Sigmoid colon (tissue), 4 donors: Measurements from ENCODE around the gene NANOS2.

ENCODE experiments used
- EP300 ChIP-seq, 4 donors: sonication (generic); formaldehyde crosslinking; IDR thresholded peaks; one replicate each; pipeline ENCODE4 v1.6.1; 2017; ENCODE audit warnings: antibody characterized with exemption in 4 of 4
- POLR2A ChIP-seq, 2 donors: fragments of 450-650 bp; IDR thresholded peaks; one replicate each; pipeline ENCODE4 v1.6.1; 2016; ENCODE audit warnings: antibody characterized with exemption in 2 of 2, mild to moderate bottlenecking in 2 of 2, moderate library complexity in 2 of 2
- POLR2AphosphoS5 ChIP-seq, 4 donors: sonication (generic); formaldehyde crosslinking; IDR thresholded peaks; one replicate each; pipeline ENCODE4 v1.6.1; 2017; ENCODE audit warnings: antibody characterized with exemption in 4 of 4
- TF ChIP-seq, protein P1 (sequence below), 4 experiments: fragments of 450-650 bp in 3 of 4; fragments of 200-600 bp in 1 of 4; IDR thresholded peaks; one replicate each; pipeline ENCODE4 v1.5.1; 2016 to 2019; ENCODE audit warnings: antibody characterized with exemption in 4 of 4, mild to moderate bottlenecking in 3 of 4, moderate library complexity in 2 of 4

DNA sequence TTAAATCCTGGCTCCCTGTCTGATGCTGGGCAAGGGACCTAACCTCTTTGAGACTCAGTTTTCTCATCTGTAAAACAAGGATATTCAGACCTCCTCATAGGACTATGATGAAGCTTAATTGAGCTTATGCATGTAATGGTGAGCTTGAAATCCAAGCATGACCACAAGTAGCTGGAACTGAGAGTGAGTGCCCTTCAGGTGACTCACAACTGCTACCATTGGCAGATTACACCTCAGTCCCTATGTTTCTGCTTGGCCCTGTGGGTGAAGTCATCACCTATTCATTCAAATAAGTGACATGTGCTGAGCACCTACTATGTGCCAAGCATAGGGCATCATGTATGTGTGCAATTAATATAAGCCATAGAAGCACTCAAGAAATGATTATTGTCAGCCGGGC lies 33.3 kb upstream of the NANOS2 start:
- TF ChIP-seq EP300 (IDR thresholded peaks at IDR 0.05) (no peak), POLR2A (IDR thresholded peaks at IDR 0.05) (no peak), POLR2AphosphoS5 (IDR thresholded peaks at IDR 0.05) (no peak)
- TF ChIP-seq, protein P1, sequence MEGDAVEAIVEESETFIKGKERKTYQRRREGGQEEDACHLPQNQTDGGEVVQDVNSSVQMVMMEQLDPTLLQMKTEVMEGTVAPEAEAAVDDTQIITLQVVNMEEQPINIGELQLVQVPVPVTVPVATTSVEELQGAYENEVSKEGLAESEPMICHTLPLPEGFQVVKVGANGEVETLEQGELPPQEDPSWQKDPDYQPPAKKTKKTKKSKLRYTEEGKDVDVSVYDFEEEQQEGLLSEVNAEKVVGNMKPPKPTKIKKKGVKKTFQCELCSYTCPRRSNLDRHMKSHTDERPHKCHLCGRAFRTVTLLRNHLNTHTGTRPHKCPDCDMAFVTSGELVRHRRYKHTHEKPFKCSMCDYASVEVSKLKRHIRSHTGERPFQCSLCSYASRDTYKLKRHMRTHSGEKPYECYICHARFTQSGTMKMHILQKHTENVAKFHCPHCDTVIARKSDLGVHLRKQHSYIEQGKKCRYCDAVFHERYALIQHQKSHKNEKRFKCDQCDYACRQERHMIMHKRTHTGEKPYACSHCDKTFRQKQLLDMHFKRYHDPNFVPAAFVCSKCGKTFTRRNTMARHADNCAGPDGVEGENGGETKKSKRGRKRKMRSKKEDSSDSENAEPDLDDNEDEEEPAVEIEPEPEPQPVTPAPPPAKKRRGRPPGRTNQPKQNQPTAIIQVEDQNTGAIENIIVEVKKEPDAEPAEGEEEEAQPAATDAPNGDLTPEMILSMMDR (IDR thresholded peaks at IDR 0.05) = no peak
